SK-N-SH (cell line): ENCODE results near the gene MAP3K5. TPM values are rescaled to one million over a fixed set of nuclear protein-coding genes. Genes with fewer than 3 reads are reported as not detected.

Experiments used
- CTCF ChIA-PET: fragments of 300-600, 350-600 bp; formaldehyde crosslinking; extraction: SDS; loops from one replicate; lab custom pipeline; 2021; lab: Yijun Ruan, JAX
- POLR2A ChIA-PET: fragments of 350-600 bp; sonication (Branson Sonifier 250); formaldehyde crosslinking; extraction: SDS; loops from one replicate; lab custom pipeline; 2020; ENCODE audit warnings: antibody characterized with exemption, inconsistent platforms; lab: Yijun Ruan, JAX
- DNase-seq: peaks from one replicate; pipeline ENCODE4 v3.0.0; 2012
- H2AFZ ChIP-seq: fragments of 200-600 bp; sonication (generic); 2 replicates; pipeline ENCODE4 v1.8.1; 2016; ENCODE audit warnings: antibody characterized with exemption, mild to moderate bottlenecking, low read depth
- H3F3A ChIP-seq: fragments of 200-600 bp; sonication (generic); replicated peaks from 2 replicates; pipeline ENCODE3; 2016; ENCODE audit warnings: antibody characterized with exemption, mild to moderate bottlenecking; ENCODE audit not compliant: insufficient read depth
- H3K27ac ChIP-seq, 2 experiments: fragments of 200-500 bp in 1 of 2; fragments of 200-600 bp in 1 of 2; sonication (Bioruptor generic) in 1 of 2; sonication (generic), shearing (Covaris generic) in 1 of 2; 2 replicates each; pipeline versions ENCODE4 v1.5.1 to v1.6.1; 2014 to 2016; ENCODE audit warnings: low read depth in 2 of 2, inconsistent platforms in 1 of 2, low read length in 1 of 2, mild to moderate bottlenecking in 1 of 2, mixed read lengths in 1 of 2
- H3K27me3 ChIP-seq: fragments of 200-600 bp; sonication (generic), shearing (Covaris generic); 2 replicates; pipeline ENCODE4 v1.6.1; 2016; ENCODE audit warnings: mixed run types; ENCODE audit not compliant: insufficient read depth
- H3K36me3 ChIP-seq, 2 experiments: fragments of 200-500 bp in 1 of 2; fragments of 200-600 bp in 1 of 2; sonication (Bioruptor generic) in 1 of 2; sonication (generic) in 1 of 2; replicated peaks in 1 of 2; 2 replicates each; pipeline versions ENCODE3 to v1.5.1; 2014 to 2016; ENCODE audit warnings: low read length in 1 of 2, mild to moderate bottlenecking in 1 of 2; ENCODE audit not compliant: insufficient read depth in 2 of 2, control insufficient read depth in 1 of 2
- H3K4me1 ChIP-seq, 2 experiments: fragments of 200-500 bp in 1 of 2; fragments of 200-600 bp in 1 of 2; sonication (Bioruptor generic) in 1 of 2; sonication (generic), shearing (Covaris generic) in 1 of 2; 2 replicates each; pipeline versions ENCODE4 v1.5.1 to v1.6.1; 2014 to 2016; ENCODE audit warnings: low read depth in 1 of 2, low read length in 1 of 2, mixed run types in 1 of 2; ENCODE audit not compliant: insufficient read depth in 2 of 2, control insufficient read depth in 1 of 2
- H3K4me2 ChIP-seq: fragments of 200-600 bp; sonication (generic), shearing (Covaris generic); 2 replicates; pipeline ENCODE4 v1.6.1; 2017; ENCODE audit warnings: mixed run types
- H3K4me3 ChIP-seq, 2 experiments: fragments of 200-500 bp in 1 of 2; fragments of 200-600 bp in 1 of 2; sonication (Bioruptor generic) in 1 of 2; sonication (generic), shearing (Covaris generic) in 1 of 2; 2 replicates each; pipeline versions ENCODE4 v1.5.1 to v1.8.1; 2014 to 2016; ENCODE audit warnings: low read depth in 2 of 2, inconsistent platforms in 1 of 2, low read length in 1 of 2, mild to moderate bottlenecking in 1 of 2, mixed read lengths in 1 of 2, moderate library complexity in 1 of 2
- H3K79me2 ChIP-seq: fragments of 200-600 bp; sonication (generic); 2 replicates; pipeline ENCODE4 v1.8.1; 2017; ENCODE audit warnings: mild to moderate bottlenecking; ENCODE audit not compliant: insufficient read depth
- H3K9ac ChIP-seq: fragments of 200-600 bp; sonication (generic); 2 replicates; pipeline ENCODE4 v1.6.1; 2017; ENCODE audit warnings: mixed run types
- H3K9me2 ChIP-seq: fragments of 200-600 bp; sonication (generic); 2 replicates; pipeline ENCODE4 v1.6.1; 2017; ENCODE audit warnings: mixed run types
- H3K9me3 ChIP-seq: fragments of 200-600 bp; sonication (generic); 2 replicates; pipeline ENCODE4 v1.6.1; 2017; ENCODE audit warnings: mixed run types, mild to moderate bottlenecking, moderate library complexity
- H4K20me1 ChIP-seq: fragments of 200-600 bp; sonication (generic); 2 replicates; pipeline ENCODE4 v1.6.1; 2017; ENCODE audit warnings: mild to moderate bottlenecking, mixed run types; ENCODE audit not compliant: insufficient read depth
- CHD2 ChIP-seq: fragments of 150-350 bp; IDR thresholded peaks from 2 replicates; pipeline ENCODE4 v1.6.1; 2018; ENCODE audit warnings: low read length; ENCODE audit not compliant: partially characterized antibody
- EP300 ChIP-seq, 2 experiments: IDR thresholded peaks; 2 replicates each; pipeline versions ENCODE4 v1.4.0 to v1.6.1; 2012; ENCODE audit warnings: borderline replicate concordance in 1 of 2, low read depth in 1 of 2, low read length in 1 of 2
- EZH2phosphoT487 ChIP-seq: fragments of 200-600 bp; sonication (generic); IDR thresholded peaks from 2 replicates; pipeline ENCODE4 v1.6.1; 2017; ENCODE audit warnings: low read depth, mixed run types, mild to moderate bottlenecking, antibody characterized with exemption, moderate library complexity, borderline replicate concordance
- FOXM1 ChIP-seq: IDR thresholded peaks from 2 replicates; pipeline ENCODE4 v1.4.0; 2012; ENCODE audit warnings: low read depth, mild to moderate bottlenecking
- GATA2 ChIP-seq: sonication (generic); formaldehyde crosslinking; IDR thresholded peaks from 2 replicates; pipeline ENCODE4 v1.5.0; 2020; ENCODE audit warnings: mild to moderate bottlenecking, missing genetic modification reagents
- NFIC ChIP-seq: IDR thresholded peaks from 2 replicates; pipeline ENCODE4 v1.4.0; 2012; ENCODE audit warnings: borderline replicate concordance
- SMC3 ChIP-seq: IDR thresholded peaks from 2 replicates; pipeline ENCODE4 v1.6.1; 2012; ENCODE audit warnings: low read depth, low read length, improper control_type of control experiment
- TCF12 ChIP-seq: IDR thresholded peaks from 2 replicates; pipeline ENCODE4 v1.4.0; 2012
- TEAD4 ChIP-seq: IDR thresholded peaks from 2 replicates; pipeline ENCODE4 v1.4.0; 2012; ENCODE audit warnings: mild to moderate bottlenecking, borderline replicate concordance; ENCODE audit not compliant: insufficient read depth
- WGBS: methylation state at CpG from one replicate; pipeline ENCODE4 v1.1.6; 2017; ENCODE audit warnings: low lambda C conversion rate; 5-methylcytosine and 5-hydroxymethylcytosine counted together
- polyA plus RNA-seq, 3 experiments: library from polyadenylated mRNA; depleted of rRNA; stranded (reverse); fragments of >200 nt; gene quantifications; 2 replicates each; pipeline ENCODE4 v1.2.3, GENCODE V29; 2012
- TF ChIP-seq, protein P1 (sequence below): IDR thresholded peaks from 2 replicates; pipeline ENCODE4 v1.4.0; 2012; ENCODE audit warnings: low read depth, borderline replicate concordance
- TF ChIP-seq, protein P2 (sequence below): IDR thresholded peaks from 2 replicates; pipeline ENCODE4; 2012
- TF ChIP-seq, protein P3 (sequence below): fragments of 150-350 bp; IDR thresholded peaks from 2 replicates; pipeline ENCODE4 v1.6.1; 2017; ENCODE audit warnings: antibody characterized with exemption, low read length, low read depth, borderline replicate concordance
- TF ChIP-seq, protein P4 (sequence below): IDR thresholded peaks from 2 replicates; pipeline ENCODE4 v1.6.1; 2012; ENCODE audit warnings: mild to moderate bottlenecking, low read depth, low read length, moderate library complexity
- TF ChIP-seq, protein P5 (sequence below): fragments of 200-600 bp; sonication (generic); IDR thresholded peaks from 2 replicates; pipeline ENCODE4 v1.6.1; 2017; ENCODE audit warnings: antibody characterized with exemption, mild to moderate bottlenecking, moderate library complexity

MAP3K5 gene
- polyA plus RNA-seq, 1 of the 3 experiments (the other 2 are of a cell fraction), result 1.4 TPM

DNA sequence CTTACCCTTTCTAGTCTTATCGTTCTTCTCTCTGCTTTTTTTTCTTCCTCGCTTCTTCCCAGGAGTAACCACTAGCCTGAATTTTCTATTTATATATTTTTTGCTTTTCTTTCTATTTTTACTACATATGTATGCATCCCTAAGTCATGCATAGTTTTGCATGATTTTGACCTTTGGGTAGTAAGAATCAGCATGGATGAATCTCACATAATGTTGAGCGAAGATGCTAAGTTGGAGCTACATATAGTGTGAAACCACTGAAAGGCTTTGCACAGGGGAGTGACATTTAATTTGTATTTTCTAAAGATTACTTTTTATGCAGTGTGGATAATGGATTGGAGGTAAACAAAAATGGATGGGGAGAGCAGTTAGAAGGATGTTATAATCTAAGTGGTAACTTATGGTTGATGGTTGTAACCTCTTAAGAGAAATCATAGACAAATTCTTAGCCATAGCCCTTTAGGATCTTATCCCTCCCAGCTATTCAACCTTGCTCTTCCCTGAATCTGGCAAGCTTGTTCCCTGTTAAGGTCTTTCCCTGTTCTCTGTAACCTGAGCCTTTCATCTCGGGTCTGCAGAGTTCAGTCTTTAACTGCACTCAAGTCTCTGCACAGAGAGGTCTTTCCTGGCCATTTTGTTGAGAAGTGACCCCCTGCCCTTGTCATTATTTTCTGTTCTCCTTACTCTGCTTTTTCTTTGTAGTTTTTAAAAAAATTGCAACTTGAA is 48.2 kb upstream of the MAP3K5 start:
- no peak overlapping the region for H3K27ac ChIP-seq
- no peak for DNase-seq
- no peak overlapping the region for H3K4me3 ChIP-seq
- 88% methylated on average over 4 of the region's 4 CpGs for WGBS
- no peaks in the 10 kb centered on the region for H3K9me2 ChIP-seq
- H4K20me1 ChIP-seq, result no peaks in the 10 kb centered on the region
- no peak overlapping the region for H3K4me2 ChIP-seq
- ChIA-PET CTCF (interaction anchor here (1.4 kb wide), 1 partner anchor 17 kb away, joined by 3 read pairs; no protein-coding TSS in a partner anchor), POLR2A (no interaction called here)
- no peaks in the 10 kb centered on the region for H3K27me3 ChIP-seq
- no peak overlapping the region for H3K9ac ChIP-seq
- TF ChIP-seq TEAD4, result no peak
- TF ChIP-seq EZH2phosphoT487, result no peak
- no peak for TF ChIP-seq SMC3
- no peak for TF ChIP-seq CHD2
- TF ChIP-seq, protein P1, sequence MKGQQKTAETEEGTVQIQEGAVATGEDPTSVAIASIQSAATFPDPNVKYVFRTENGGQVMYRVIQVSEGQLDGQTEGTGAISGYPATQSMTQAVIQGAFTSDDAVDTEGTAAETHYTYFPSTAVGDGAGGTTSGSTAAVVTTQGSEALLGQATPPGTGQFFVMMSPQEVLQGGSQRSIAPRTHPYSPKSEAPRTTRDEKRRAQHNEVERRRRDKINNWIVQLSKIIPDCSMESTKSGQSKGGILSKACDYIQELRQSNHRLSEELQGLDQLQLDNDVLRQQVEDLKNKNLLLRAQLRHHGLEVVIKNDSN, result no peak
- no peak for TF ChIP-seq FOXM1
- TF ChIP-seq GATA2 (CRISPR knock-in tag), result no peak
- TF ChIP-seq, protein P2, sequence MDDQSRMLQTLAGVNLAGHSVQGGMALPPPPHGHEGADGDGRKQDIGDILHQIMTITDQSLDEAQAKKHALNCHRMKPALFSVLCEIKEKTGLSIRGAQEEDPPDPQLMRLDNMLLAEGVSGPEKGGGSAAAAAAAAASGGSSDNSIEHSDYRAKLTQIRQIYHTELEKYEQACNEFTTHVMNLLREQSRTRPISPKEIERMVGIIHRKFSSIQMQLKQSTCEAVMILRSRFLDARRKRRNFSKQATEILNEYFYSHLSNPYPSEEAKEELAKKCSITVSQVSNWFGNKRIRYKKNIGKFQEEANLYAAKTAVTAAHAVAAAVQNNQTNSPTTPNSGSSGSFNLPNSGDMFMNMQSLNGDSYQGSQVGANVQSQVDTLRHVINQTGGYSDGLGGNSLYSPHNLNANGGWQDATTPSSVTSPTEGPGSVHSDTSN, result no peak
- TF ChIP-seq EP300 (IDR thresholded peaks at IDR 0.05; ENCODE audit: borderline replicate concordance in 1 of 2, low read depth in 1 of 2, low read length in 1 of 2), result no peak
- TF ChIP-seq, protein P3, sequence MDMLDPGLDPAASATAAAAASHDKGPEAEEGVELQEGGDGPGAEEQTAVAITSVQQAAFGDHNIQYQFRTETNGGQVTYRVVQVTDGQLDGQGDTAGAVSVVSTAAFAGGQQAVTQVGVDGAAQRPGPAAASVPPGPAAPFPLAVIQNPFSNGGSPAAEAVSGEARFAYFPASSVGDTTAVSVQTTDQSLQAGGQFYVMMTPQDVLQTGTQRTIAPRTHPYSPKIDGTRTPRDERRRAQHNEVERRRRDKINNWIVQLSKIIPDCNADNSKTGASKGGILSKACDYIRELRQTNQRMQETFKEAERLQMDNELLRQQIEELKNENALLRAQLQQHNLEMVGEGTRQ, result no peak
- TF ChIP-seq NFIC, result no peak
- TF ChIP-seq, protein P4, sequence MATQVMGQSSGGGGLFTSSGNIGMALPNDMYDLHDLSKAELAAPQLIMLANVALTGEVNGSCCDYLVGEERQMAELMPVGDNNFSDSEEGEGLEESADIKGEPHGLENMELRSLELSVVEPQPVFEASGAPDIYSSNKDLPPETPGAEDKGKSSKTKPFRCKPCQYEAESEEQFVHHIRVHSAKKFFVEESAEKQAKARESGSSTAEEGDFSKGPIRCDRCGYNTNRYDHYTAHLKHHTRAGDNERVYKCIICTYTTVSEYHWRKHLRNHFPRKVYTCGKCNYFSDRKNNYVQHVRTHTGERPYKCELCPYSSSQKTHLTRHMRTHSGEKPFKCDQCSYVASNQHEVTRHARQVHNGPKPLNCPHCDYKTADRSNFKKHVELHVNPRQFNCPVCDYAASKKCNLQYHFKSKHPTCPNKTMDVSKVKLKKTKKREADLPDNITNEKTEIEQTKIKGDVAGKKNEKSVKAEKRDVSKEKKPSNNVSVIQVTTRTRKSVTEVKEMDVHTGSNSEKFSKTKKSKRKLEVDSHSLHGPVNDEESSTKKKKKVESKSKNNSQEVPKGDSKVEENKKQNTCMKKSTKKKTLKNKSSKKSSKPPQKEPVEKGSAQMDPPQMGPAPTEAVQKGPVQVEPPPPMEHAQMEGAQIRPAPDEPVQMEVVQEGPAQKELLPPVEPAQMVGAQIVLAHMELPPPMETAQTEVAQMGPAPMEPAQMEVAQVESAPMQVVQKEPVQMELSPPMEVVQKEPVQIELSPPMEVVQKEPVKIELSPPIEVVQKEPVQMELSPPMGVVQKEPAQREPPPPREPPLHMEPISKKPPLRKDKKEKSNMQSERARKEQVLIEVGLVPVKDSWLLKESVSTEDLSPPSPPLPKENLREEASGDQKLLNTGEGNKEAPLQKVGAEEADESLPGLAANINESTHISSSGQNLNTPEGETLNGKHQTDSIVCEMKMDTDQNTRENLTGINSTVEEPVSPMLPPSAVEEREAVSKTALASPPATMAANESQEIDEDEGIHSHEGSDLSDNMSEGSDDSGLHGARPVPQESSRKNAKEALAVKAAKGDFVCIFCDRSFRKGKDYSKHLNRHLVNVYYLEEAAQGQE, result no peak
- TF ChIP-seq TCF12, result no peak
- TF ChIP-seq, protein P5, sequence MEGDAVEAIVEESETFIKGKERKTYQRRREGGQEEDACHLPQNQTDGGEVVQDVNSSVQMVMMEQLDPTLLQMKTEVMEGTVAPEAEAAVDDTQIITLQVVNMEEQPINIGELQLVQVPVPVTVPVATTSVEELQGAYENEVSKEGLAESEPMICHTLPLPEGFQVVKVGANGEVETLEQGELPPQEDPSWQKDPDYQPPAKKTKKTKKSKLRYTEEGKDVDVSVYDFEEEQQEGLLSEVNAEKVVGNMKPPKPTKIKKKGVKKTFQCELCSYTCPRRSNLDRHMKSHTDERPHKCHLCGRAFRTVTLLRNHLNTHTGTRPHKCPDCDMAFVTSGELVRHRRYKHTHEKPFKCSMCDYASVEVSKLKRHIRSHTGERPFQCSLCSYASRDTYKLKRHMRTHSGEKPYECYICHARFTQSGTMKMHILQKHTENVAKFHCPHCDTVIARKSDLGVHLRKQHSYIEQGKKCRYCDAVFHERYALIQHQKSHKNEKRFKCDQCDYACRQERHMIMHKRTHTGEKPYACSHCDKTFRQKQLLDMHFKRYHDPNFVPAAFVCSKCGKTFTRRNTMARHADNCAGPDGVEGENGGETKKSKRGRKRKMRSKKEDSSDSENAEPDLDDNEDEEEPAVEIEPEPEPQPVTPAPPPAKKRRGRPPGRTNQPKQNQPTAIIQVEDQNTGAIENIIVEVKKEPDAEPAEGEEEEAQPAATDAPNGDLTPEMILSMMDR, result no peak
- H3K4me1 ChIP-seq, result peaks cover 0 to 6% of the 10 kb centered on the region in 2 experiments; a peak in 2 of 4 replicates
- H2AFZ ChIP-seq, result no peak overlapping the region
- H3K36me3 ChIP-seq, result peaks cover 0 to 8% of the 10 kb centered on the region in 2 experiments
- H3K79me2 ChIP-seq, result no peaks in the 10 kb centered on the region
- no peaks in the 10 kb centered on the region for H3K9me3 ChIP-seq
- H3F3A ChIP-seq, result no peaks in the 10 kb centered on the region
